Measurements from ENCODE around the gene PKP2.

Gene PKP2

DNA sequence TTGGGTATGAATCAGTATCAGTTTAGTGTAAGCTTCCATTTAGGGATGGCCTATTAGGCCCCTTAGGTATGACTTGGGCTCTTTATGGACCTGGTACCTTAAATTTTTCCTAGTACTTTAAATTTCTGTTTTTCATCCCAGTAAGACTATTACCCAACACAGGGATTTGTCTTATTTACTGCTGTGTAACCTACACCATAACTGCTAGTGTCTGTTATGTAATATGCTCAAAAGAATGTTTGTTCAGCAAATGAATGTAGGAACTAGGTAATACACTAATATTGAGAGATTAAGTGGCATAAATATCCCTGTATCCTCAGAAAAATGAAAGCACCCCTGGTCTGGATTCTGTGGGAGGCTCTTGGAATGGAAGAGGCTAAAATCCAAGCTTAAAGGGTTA, 77.2 kb downstream of the PKP2 start:
- H3K4me3 ChIP-seq (ENCODE audit: low read depth, low read length): no peak overlapping the region

DNA sequence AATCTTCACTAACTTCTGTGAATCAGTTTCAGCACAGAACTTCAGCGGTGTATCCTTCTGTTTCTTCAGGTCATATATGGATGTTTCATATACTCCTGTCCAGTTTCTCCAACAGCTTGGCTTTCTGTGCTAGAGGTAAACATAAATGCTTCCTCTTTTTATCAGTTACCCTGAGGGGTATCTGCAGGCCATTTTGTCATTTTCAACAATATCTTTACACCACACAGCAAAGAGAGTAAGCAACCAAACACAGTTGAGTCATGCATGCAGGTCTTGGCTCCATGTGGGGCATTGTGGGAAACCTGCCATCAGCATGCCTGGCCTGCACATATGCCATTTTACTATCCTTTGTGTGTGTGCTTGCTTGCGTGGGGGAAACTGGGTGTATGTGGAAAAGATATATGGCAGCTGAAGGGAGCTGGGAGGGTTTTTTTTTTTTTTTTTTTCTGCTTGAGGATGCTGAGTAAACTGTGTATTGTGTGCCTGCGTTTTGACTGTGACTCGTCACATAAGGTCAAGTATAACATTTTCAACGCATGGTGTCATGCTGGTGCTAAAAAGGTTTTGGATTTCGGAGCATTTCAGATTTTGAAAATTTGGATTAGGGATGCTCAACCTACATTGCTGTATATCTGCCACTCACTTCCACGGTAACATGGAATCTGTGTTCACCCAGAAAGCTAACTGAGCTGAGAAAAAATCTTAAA, 84.7 kb downstream of the PKP2 start:
- no peak overlapping the region for H3K4me3 ChIP-seq (ENCODE audit: low read depth, low read length)

DNA sequence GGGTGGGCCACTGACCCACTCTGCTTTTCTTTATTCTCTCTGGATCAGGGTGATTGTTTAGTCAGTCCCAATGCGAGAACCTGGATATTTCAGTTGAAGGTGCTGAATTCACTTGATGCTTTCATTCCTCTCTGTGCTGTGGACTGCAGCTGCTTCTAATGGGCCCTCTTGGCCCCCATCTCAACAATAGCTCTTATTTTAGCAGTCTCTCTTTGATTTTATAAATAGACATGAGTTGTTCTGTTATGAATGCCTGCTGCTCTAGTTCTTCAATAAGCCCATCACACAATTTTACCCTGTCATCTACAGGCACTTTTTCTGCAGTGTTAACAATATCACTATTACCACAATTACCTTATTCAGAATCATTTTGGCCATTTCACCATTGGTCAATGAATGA, 86.7 kb downstream of the PKP2 start:
- no peak overlapping the region for H3K4me3 ChIP-seq (ENCODE audit: low read depth, low read length)

GRCh38 chr12:32809196-32809595, 87.4 kb downstream of the PKP2 start:
- no peak overlapping the region for H3K4me3 ChIP-seq (ENCODE audit: low read depth, low read length)

DNA sequence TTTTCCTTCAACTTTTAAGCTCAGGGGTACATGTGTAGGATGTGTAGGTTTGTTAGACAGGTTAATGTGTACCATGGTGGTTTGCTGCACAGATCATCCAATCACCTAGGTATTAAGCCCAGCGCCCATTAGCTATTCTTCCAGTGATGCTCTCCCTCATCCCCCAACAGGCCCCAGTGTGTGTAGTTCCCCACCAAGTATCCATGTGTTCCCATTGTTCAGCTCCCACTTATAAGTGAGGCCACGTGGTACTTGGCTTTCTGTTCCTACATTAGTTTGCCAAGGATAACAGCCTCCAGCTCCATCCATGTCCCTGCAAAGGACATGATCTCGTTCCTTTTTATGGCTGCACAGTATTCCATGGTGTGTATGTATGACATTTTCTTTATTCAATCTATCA, 92.3 kb downstream of the PKP2 start:
- no peak overlapping the region for H3K4me3 ChIP-seq (ENCODE audit: low read depth, low read length)

DNA sequence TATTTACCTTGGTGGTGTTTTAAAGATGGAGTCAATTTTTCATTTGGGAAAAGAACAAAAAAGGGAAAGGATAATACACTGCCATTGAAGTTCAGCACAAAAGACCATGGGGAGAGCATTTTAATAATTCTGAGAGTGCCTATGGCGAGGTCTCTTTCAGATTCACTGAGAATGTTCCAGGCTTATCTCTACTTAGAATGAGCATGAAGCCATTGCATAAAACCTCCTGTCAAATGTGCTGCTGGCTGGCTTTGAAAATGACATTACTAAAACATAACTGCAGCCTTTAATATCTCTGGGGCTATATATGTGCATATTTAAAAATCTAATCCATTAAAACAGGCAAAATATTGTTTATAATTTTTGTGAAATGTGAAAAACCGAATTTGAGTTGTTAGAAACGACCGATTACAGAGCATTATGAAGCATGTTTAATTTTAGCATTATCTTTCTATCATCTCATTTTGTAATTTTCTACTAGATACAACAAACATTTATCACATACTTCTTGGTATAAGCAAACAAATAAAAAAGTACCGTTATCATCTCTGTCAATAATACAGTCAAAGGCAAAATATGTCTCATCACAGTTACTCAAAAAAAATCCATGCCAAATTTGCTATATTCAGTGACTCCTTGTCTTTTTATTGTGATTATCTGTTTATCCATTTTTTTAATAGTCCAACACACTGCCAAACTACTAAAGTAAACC, 95.2 kb downstream of the PKP2 start:
- no peak overlapping the region for H3K4me3 ChIP-seq (ENCODE audit: low read depth, low read length)

DNA sequence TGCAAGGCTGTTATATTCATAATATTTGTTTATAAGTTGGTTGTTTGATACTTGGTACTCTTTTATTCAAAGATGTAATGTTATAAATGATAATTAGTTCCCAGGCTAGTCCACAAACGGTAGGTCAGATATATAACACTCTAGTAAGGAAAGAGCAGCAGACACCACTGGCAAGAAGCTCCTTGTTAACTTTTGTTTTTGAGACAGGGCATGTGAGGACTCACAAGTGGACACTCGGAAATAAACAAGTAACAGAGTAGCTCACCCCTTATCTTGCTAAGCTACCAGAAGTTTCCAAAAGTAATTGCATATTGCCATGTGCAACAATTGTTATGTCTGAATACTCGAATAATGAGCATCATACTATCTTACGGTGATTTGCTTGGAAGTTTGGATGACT, 102.3 kb downstream of the PKP2 start:
- no peak overlapping the region for H3K4me3 ChIP-seq (ENCODE audit: low read depth, low read length)

DNA sequence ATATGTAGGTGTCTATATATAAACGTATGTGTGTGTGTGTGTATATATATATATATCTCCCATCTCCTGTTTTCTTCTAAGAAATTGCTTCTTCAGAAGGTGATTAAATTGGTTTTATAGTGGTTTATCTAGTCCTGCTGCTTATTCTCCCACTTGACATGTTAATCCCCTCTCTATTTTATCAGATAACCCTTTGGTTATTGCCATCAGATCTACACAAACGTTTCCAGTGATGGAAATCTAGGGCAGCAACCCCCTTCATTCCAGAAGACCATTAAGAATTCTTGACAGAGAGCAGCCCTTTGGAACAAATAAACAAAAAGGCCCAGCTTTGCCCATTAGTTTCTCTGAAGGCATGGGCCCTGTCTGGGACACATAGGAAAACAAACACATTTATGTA, 106.7 kb downstream of the PKP2 start:
- H3K4me3 ChIP-seq (ENCODE audit: low read depth, low read length): no peak overlapping the region

DNA sequence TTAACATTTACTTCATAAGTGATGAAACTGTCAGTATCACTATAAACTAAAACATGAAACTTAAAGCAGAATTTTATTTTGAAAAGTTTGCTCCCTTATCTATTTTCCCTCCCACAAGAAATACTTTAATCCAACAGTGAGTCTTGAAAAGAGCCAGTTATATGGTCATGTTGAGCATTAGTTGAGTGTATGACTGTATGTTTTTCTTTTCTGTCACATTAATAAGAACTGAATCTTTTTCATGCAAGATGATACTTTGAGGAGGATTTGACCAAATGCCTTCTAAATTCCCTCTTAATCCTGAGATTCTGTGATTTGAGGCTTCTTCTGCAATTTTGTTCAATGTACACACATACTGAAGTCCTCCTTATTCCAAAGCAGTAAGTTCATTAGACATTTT, 107.1 kb downstream of the PKP2 start:
- no peak overlapping the region for H3K4me3 ChIP-seq (ENCODE audit: low read depth, low read length)

DNA sequence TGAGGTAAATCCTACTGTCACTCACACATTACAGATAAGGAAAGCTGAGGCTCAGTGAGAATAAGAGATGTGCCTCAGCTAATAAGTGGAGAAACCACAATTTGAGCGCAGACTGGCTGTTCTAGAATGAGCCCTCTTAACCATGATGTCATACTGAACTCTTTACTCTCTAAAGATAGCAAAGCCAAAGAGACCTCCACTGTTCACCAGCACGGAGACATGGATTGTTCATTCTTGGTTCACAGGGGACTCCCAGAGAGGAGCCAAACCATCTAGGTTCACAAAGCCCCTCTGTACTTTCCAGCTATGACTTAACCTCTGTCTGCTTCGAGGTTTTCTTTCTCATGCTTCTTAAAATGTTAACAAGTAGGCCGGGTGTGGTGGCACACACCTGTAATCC, 108.2 kb downstream of the PKP2 start:
- H3K4me3 ChIP-seq (ENCODE audit: low read depth, low read length): no peak overlapping the region

GRCh38 chr12:32785557-32785956, 111.0 kb downstream of the PKP2 start:
- no peak overlapping the region for H3K4me3 ChIP-seq (ENCODE audit: low read depth, low read length)

DNA sequence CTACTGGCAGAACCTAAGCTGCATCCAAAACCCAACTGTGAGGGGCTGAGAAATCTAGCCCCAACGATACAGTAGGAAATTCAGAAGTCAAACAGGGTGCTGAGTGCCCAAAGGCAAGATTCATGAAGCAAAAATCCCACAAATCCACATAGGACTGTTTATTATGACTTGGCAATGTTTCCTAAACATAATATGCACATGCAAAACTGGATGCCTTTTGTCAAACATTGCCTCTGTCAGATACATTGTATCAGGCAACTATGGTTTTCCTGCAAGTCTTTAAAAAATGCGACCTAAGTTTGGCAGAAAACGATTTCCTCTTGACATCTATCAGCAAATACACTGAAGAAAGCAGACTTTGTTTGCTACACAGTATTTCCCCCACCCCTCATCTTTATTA, 113.5 kb downstream of the PKP2 start:
- H3K4me3 ChIP-seq (ENCODE audit: low read depth, low read length): no peak overlapping the region

- no peak overlapping the region for H3K4me3 ChIP-seq (ENCODE audit: low read depth, low read length)
Measured at GRCh38 chr12:32780071-32780470, 116.5 kb downstream of the PKP2 start.

GRCh38 chr12:32777691-32778175, 118.8 kb downstream of the PKP2 start:
- no peak overlapping the region for H3K4me3 ChIP-seq (ENCODE audit: low read depth, low read length)

DNA sequence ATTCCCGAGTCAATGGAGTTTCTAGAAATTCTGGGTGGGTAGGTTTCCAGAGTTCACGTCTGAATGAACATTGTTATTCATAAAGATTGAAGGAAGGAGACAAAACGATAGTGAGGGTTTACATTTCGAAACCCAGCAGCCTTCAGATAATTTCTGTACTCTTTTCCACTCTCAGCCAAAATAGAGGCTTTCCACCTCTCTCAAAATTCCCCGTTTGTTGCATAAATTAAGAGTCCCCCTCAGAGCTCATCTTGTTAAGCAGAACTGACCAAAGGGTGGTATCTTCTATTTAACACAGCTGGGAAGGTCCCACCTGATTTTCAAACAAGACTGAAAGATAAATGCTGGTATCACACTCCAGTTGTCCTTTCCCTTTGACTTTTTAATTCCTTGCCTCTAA, 119.4 kb downstream of the PKP2 start:
- H3K4me3 ChIP-seq (ENCODE audit: low read depth, low read length): no peak overlapping the region

GRCh38 chr12:32776258-32776657, 120.3 kb downstream of the PKP2 start:
- no peak overlapping the region for H3K4me3 ChIP-seq (ENCODE audit: low read depth, low read length)

DNA sequence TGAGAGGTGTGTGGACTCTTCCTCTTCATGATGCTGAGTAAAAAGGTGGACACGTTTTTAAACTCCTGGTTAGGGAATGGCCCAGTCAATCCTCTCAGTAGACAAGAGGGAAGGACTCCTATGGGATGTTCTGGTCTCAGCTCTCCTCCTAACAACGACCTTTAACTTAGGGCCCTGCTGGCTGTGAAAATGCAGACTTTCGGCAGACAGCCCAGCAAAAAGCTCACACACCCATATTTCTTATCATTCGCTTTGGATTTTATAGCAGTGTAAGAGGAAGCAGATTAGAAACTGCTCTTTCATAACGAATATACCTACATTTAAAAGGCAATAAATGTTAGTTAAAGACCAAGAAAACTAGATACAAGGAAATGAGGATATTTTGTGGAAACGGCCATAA, 122.9 kb downstream of the PKP2 start:
- no peak overlapping the region for H3K4me3 ChIP-seq (ENCODE audit: low read depth, low read length)

GRCh38 chr12:32770141-32770540, 126.4 kb downstream of the PKP2 start:
- H3K4me3 ChIP-seq (ENCODE audit: low read depth, low read length): no peak overlapping the region

DNA sequence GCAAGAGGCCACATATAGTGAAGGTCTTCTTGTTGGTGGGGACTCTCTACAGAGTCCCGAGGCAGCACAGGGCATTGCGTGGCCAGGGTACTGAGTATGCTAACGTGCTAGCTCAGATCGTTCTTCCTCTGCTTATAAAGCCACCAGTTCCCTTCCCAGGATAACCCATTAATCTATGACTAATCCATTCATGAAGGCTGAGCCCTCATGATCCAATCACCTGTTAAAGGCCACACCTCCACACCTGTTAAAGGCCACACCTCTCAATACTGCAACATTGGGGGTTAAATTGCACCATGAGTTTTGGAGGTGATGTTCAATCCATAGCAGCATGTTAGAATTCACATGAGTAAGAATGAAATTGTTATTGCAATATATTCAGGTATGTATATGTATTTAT, 128.1 kb downstream of the PKP2 start:
- no peak overlapping the region for H3K4me3 ChIP-seq (ENCODE audit: low read depth, low read length)

- H3K4me3 ChIP-seq (ENCODE audit: low read depth, low read length): no peak overlapping the region
Measured at GRCh38 chr12:32765906-32766305, 130.7 kb downstream of the PKP2 start.

DNA sequence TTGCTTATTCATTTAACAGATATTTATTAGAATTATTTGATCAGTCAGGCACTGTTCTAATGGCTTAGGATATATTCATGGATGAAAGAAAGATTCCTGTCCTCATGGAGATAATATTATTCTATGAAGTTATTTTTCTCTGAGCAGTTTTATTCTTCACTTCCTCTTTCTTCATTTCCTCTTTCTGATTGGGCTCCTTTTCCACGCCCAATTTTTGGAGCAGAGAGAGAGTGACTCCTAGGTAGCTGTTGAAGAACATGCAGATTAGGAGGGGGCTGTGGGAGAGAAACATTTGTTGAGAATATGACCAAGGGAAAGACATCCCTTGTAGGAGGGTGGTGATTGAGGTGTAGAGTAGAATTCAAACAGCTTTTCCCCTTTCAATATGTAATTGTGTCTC, 134.9 kb downstream of the PKP2 start:
- H3K4me3 ChIP-seq (ENCODE audit: low read depth, low read length): no peak overlapping the region

- no peak overlapping the region for H3K4me3 ChIP-seq (ENCODE audit: low read depth, low read length)
Measured at GRCh38 chr12:32757157-32757556, 139.4 kb downstream of the PKP2 start.
